Heart right ventricle (tissue), 16 donors: Measurements from ENCODE around the gene TNIP1. TPM values are rescaled to one million over a fixed set of nuclear protein-coding genes. Genes with fewer than 3 reads are reported as not detected.

Experiments used
- ATAC-seq, 8 donors: fragments of 200-7000 bp; cut with Tn5 transposase; one replicate each; pipeline ENCODE4 v1.9.1; 2020; ENCODE audit warnings: mild to moderate bottlenecking in 8 of 8, moderate library complexity in 8 of 8, moderate number of reproducible peaks in 1 of 8
- DNase-seq, 2 donors: peaks; one replicate each; pipeline ENCODE4 v3.0.0-alpha.2; 2020
- H3K27ac ChIP-seq, 10 donors: fragments of 200-600 bp; sonication (generic) in 2 of 10; one replicate each; pipeline versions ENCODE4 v1.5.0 to v1.8.0; 2020 to 2022; ENCODE audit warnings: mild to moderate bottlenecking in 3 of 10
- H3K27me3 ChIP-seq, 7 donors: fragments of 200-600 bp; one replicate each; pipeline ENCODE4 v1.8.0; 2021 to 2022; ENCODE audit warnings: mild to moderate bottlenecking in 2 of 7
- H3K36me3 ChIP-seq, 9 donors: fragments of 200-600 bp; sonication (generic) in 1 of 9; one replicate each; pipeline versions ENCODE4 v1.5.0 to v1.8.0; 2020 to 2022; ENCODE audit warnings: mild to moderate bottlenecking in 2 of 9
- H3K4me1 ChIP-seq, 9 donors: fragments of 200-600 bp; sonication (generic) in 1 of 9; one replicate each; pipeline versions ENCODE4 v1.5.0 to v1.8.0; 2020 to 2022; ENCODE audit warnings: mild to moderate bottlenecking in 4 of 9
- H3K4me3 ChIP-seq, 10 donors: fragments of 200-600 bp; sonication (generic) in 2 of 10; one replicate each; pipeline versions ENCODE4 v1.5.0 to v1.8.0; 2020 to 2022; ENCODE audit warnings: mild to moderate bottlenecking in 7 of 10, moderate library complexity in 2 of 10
- H3K9me3 ChIP-seq, 11 donors: fragments of 200-600 bp in 10 of 11; sonication (generic) in 2 of 11; one replicate each; pipeline versions ENCODE4 v1.5.0 to v1.8.0; 2013 to 2022; ENCODE audit warnings: mild to moderate bottlenecking in 2 of 11, control low read depth in 1 of 11, moderate library complexity in 1 of 11
- WGBS, 2 donors: extraction: QIAGEN DNeasy Blood & Tissue Kit; methylation state at CpG; one replicate each; pipeline ENCODE4 v1.1.7; 2013; ENCODE audit warnings: inconsistent platforms in 1 of 2; 5-methylcytosine and 5-hydroxymethylcytosine counted together
- intact Hi-C, 10 donors: fragments of 100-400 bp; cut with DNase I; formaldehyde crosslinking; loops; one replicate each; pipeline versions ENCODE4 v1.11.1 to v1.14.2; 2022
- polyA plus RNA-seq, 2 donors: library from polyadenylated mRNA; stranded (reverse); fragments of 200-250 nt; gene quantifications; one replicate each; pipeline ENCODE4 v1.2.3, GENCODE V29; 2013
- total RNA-seq, 10 donors: library from RNA; stranded (reverse); fragmentation: NEBNext Ultra II Directional in 3 of 10; extraction: Animal tissue kit (Norgen Biotek cat#: 25700) in 3 of 10; gene quantifications; one replicate each; pipeline versions ENCODE4 v1.2.1 to v1.2.4, GENCODE V29; 2021 to 2023
- TF ChIP-seq, protein P1 (sequence below), 9 donors: fragments of 200-600 bp; sonication (generic) in 2 of 9; IDR thresholded peaks; one replicate each; pipeline versions ENCODE4 v1.5.0 to v1.8.0; 2021 to 2022; ENCODE audit warnings: antibody characterized with exemption in 9 of 9, mild to moderate bottlenecking in 5 of 9, moderate library complexity in 1 of 9
- donor health status: Arrhythmogenic right ventricular cardiomyopathy.
- donor health status: ischemic (EF 13 %, LVEDD 7.1; RV severe dilation, severe dysfunction).
- donor health status: healthy with polysubstance abuse.
- donor health status: DM: no; HTN: yes; CAD: no.
- donor health status: DM: no; HTN: no; CAD: no.
- donor health status: ischemic (EF 25% LVEDD 6.9; RV normal size, moderate dysfunction).
- donor health status: ischemic (EF 25% LVEDD 5.7; RV mildly dilated, moderate dysfunction).
- donor health status: healthy.
- donor health status: DM: yes; HTN: yes; CAD: no.
- donor health status: Ischemic cardiomyopathy.
- donor health status: ischemic (EF 35%, LVEDD 5.7; RV mildly dilated, moderate dysfunction).
- donor health status: nonischemic (EF 11% LVEDD 7.7; RV severe dilation, severe dysfunction).
- donor health status: DM: yes; HTN: yes; CAD: no.
- donor health status: PGD.
- donor health status: ischemic (EF 29% LVEDD 5.4; RV normal size, mild dysfunction).
- donor health status: nonischemic (EF 23%, LVEDD 6.1; RV moderate dilation, normal function).

Gene TNIP1
- total and polyA plus RNA-seq, 12 donors = 63.8 to 130 (median 124) TPM

DNA sequence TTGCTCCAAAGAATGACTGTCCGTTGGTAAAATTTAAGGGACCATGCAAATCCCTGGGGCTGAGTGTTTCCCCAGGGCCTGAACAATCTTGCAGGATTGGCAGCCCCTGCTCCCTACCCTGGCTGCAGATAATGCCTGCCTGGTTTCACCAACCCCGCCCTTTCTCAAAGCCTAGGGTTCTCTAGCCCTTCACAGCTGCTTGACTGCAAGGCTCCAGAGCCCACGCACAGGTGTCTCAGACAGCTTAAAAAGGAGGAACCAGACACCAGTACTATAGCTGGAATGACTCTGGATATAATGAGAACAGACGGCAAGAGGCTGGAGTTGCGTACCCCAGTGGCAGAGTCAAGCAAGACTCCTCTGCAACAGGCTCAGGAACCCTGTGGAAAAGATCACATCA lies 25.2 kb upstream of the TNIP1 start:
- peaks cover 0 to 100% (median 23%) of the 10 kb centered on the region in 9 donors for H3K36me3 ChIP-seq
- WGBS, 2 donors = 89 to 91% methylated on average over 5 of the region's 5 CpGs
- intact Hi-C loops = loop anchor here in 1 of 10 donors (5.0 kb wide), 1 partner anchor 44 kb away; no protein-coding TSS in a partner anchor
- TF ChIP-seq, protein P1, sequence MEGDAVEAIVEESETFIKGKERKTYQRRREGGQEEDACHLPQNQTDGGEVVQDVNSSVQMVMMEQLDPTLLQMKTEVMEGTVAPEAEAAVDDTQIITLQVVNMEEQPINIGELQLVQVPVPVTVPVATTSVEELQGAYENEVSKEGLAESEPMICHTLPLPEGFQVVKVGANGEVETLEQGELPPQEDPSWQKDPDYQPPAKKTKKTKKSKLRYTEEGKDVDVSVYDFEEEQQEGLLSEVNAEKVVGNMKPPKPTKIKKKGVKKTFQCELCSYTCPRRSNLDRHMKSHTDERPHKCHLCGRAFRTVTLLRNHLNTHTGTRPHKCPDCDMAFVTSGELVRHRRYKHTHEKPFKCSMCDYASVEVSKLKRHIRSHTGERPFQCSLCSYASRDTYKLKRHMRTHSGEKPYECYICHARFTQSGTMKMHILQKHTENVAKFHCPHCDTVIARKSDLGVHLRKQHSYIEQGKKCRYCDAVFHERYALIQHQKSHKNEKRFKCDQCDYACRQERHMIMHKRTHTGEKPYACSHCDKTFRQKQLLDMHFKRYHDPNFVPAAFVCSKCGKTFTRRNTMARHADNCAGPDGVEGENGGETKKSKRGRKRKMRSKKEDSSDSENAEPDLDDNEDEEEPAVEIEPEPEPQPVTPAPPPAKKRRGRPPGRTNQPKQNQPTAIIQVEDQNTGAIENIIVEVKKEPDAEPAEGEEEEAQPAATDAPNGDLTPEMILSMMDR (IDR thresholded peaks at IDR 0.05) = no peak
- no peaks in the 10 kb centered on the region for H3K27me3 ChIP-seq
- no peaks in the 10 kb centered on the region for H3K9me3 ChIP-seq
- peaks cover 15 to 71% (median 39%) of the 10 kb centered on the region in 9 donors for H3K4me1 ChIP-seq
- H3K4me3 ChIP-seq = no peak overlapping the region
- no peak overlapping the region for H3K27ac ChIP-seq
- no peak for DNase-seq
- no peak for ATAC-seq

DNA sequence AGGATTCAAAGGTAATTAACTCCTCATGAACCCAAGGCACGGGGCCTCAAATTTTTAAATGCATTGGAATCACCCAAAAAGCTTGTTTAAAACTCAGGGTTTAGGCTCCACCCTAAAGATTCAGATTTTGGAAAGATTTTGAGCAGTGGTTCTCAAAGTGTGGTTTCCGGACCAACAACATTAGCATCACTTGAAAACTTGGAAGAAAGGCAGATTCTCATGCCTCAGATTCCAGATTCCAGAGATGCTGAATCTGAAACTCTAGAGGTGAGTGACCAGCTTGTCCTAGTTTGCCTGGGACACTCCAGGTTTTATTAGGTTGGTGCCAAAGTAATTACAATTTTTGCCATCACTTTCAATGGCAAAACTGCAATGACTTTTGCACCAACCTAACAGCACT lies 24.7 kb upstream of the TNIP1 start:
- no peak overlapping the region for H3K4me3 ChIP-seq
- H3K9me3 ChIP-seq = no peaks in the 10 kb centered on the region
- intact Hi-C loops = loop anchor here in 1 of 10 donors (5.0 kb wide), 1 partner anchor 43 kb away; no protein-coding TSS in a partner anchor
- peaks cover 0 to 100% (median 23%) of the 10 kb centered on the region in 9 donors for H3K36me3 ChIP-seq
- TF ChIP-seq, protein P1 (IDR thresholded peaks at IDR 0.05) = no peak
- peaks cover 15 to 71% (median 39%) of the 10 kb centered on the region in 9 donors for H3K4me1 ChIP-seq
- ATAC-seq = no peak
- H3K27ac ChIP-seq = no peak overlapping the region
- no peak for DNase-seq
- no peaks in the 10 kb centered on the region for H3K27me3 ChIP-seq
- WGBS, 2 donors = 91 to 94% methylated on average over 2 of the region's 2 CpGs

DNA sequence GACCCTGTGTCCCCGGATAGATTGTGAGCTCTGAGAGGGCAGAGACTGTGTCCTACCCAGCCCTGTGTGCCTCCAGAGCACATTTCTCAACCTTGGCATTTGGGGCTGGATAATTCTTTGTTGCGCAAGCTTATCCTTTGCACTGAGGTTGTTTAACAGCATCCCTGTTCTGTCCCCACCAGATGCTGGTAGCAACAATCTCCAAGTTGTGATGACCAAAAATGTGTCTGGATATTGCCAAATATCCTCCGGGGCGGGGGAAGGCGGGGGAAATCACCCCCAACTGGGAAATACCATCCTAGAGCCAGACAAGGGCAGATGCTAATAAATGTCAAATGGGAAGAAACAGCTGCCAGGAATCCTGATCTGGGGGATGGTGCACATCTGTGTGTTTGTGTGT lies 24.0 kb upstream of the TNIP1 start:
- peaks cover 15 to 71% (median 40%) of the 10 kb centered on the region in 9 donors for H3K4me1 ChIP-seq
- H3K4me3 ChIP-seq = no peak overlapping the region
- no peaks in the 10 kb centered on the region for H3K9me3 ChIP-seq
- intact Hi-C loops = loop anchor here in 1 of 10 donors (5.0 kb wide), 1 partner anchor 42 kb away; no protein-coding TSS in a partner anchor
- TF ChIP-seq, protein P1 (IDR thresholded peaks at IDR 0.05) = no peak
- 82 to 83% methylated on average over 5 of the region's 5 CpGs for WGBS, 2 donors
- DNase-seq (no peak), ATAC-seq (peak in 4 of 8 donors; percentile 18 to 68 (median 30))
- no peaks in the 10 kb centered on the region for H3K27me3 ChIP-seq
- H3K36me3 ChIP-seq = peaks cover 0 to 100% (median 23%) of the 10 kb centered on the region in 9 donors
- peak overlapping the region in 4 of 10 donors; percentile 21 to 41 (median 22) for H3K27ac ChIP-seq

DNA sequence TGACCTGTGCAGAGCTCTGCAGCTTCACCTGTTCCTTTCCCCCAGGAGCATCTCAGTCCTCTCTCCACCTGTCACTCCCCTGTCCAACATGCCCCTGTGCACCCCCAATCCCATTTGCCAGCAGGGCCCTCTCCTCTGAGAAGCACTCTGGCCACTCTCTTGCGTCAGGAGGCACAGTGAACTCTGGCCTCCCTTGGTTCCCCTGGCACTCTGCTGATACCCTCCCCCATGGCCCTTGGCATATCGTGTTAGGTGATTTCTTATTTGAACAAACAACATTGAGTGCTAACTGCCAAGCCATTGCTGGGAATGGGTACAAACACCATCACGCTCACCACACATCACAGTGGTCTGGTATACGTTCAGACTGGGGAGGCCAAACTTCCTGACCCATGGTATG lies 20.9 kb upstream of the TNIP1 start:
- H3K9me3 ChIP-seq = no peaks in the 10 kb centered on the region
- no peak overlapping the region for H3K4me3 ChIP-seq
- no peak for DNase-seq
- ATAC-seq = peak in 1 of 8 donors; percentile 3
- peaks cover 0 to 76% (median 11%) of the 10 kb centered on the region in 9 donors for H3K36me3 ChIP-seq
- H3K27ac ChIP-seq = peak overlapping the region in 9 of 10 donors; percentile 17 to 59 (median 44)
- TF ChIP-seq, protein P1 (IDR thresholded peaks at IDR 0.05) = no peak
- H3K27me3 ChIP-seq = no peaks in the 10 kb centered on the region
- WGBS, 2 donors = 75 to 79% methylated on average over 4 of the region's 4 CpGs
- intact Hi-C loops = no loop called here
- peaks cover 5 to 53% (median 20%) of the 10 kb centered on the region in 9 donors for H3K4me1 ChIP-seq
